ENCODE data around the gene PLEKHA4. TPM values are rescaled to one million over a fixed set of nuclear protein-coding genes. Genes with fewer than 3 reads are reported as not detected.
A peak's percentile ranks its signal among the peaks of the same experiment; 100 is the strongest.

Gene PLEKHA4
- polyA plus RNA-seq, 1 donor (not counting 4 experiments of a cell fraction or from before 2014, with no cell fraction given) = 1.8 TPM

- DNase-seq (ENCODE audit: low read depth, low spot score) (no peak), FAIRE-seq (no peak)
- TF ChIP-seq CTCF (optimal IDR thresholded peaks at IDR 0.05 in 1 of 3, IDR thresholded peaks at IDR 0.05 in 1 of 3, conservative IDR thresholded peaks at IDR 0.05 in 1 of 3; ENCODE audit: extremely low read depth in 1 of 3, insufficient read depth in 2 of 3, low read length in 3 of 3) (no peak), EZH2 (IDR thresholded peaks at IDR 0.05; ENCODE audit: low read length) (no peak)
- dilution Hi-C loops (cut with MboI; ENCODE audit: extremely low pct_ligation_motif_present, low sequenced_read_pairs) = loop anchor here (5.0 kb wide), 1 partner anchor 53 kb away; no protein-coding TSS in a partner anchor
- Histone ChIP-seq H3K27ac (ENCODE audit: control insufficient read depth, insufficient read depth, low read length) (no peak overlapping the region), H2AFZ (ENCODE audit: control insufficient read depth, low read length) (no peak overlapping the region), H3K36me3 (ENCODE audit: control insufficient read depth in 2 of 2, extremely low read depth in 1 of 2, insufficient read depth in 2 of 2, low read length in 2 of 2) (no peaks in the 10 kb centered on the region), H3K9me3 (ENCODE audit: control insufficient read depth, low read depth, low read length) (no peaks in the 10 kb centered on the region), H3K4me1 (ENCODE audit: control insufficient read depth, extremely low read depth, insufficient read depth, low read length) (peaks cover 15% of the 10 kb centered on the region), H4K20me1 (ENCODE audit: control insufficient read depth, extremely low read depth, insufficient read depth, low read length) (no peaks in the 10 kb centered on the region), H3K27me3 (ENCODE audit: control insufficient read depth, extremely low read depth, insufficient read depth, low read length) (no peaks in the 10 kb centered on the region), H3K4me2 (ENCODE audit: control insufficient read depth, extremely low read depth, insufficient read depth, low read depth, low read length) (peak overlapping the region; percentile 35), H3K4me3 (ENCODE audit: control insufficient read depth in 2 of 3, extremely low read depth in 1 of 3, insufficient read depth in 2 of 3, low read depth in 1 of 3, low read length in 3 of 3) (no peak overlapping the region), H3K9me1 (ENCODE audit: control insufficient read depth, extremely low read depth, insufficient read depth, low read length) (no peaks in the 10 kb centered on the region), H3K9ac (ENCODE audit: control insufficient read depth, extremely low read depth, insufficient read depth, low read length) (no peak overlapping the region), H3K79me2 (ENCODE audit: control insufficient read depth, insufficient read depth, low read length) (no peaks in the 10 kb centered on the region)
These were observed 69.5 kb downstream of the PLEKHA4 start for GRCh38 chr19:48798937-48799336.

- Histone ChIP-seq H3K79me2 (ENCODE audit: control insufficient read depth, insufficient read depth, low read length) (no peaks in the 10 kb centered on the region), H3K27ac (ENCODE audit: control insufficient read depth, insufficient read depth, low read length) (no peak overlapping the region), H3K4me1 (ENCODE audit: control insufficient read depth, extremely low read depth, insufficient read depth, low read length) (peaks cover 15% of the 10 kb centered on the region), H4K20me1 (ENCODE audit: control insufficient read depth, extremely low read depth, insufficient read depth, low read length) (no peaks in the 10 kb centered on the region), H3K4me3 (ENCODE audit: control insufficient read depth in 2 of 3, extremely low read depth in 1 of 3, insufficient read depth in 2 of 3, low read depth in 1 of 3, low read length in 3 of 3) (no peak overlapping the region), H3K9me1 (ENCODE audit: control insufficient read depth, extremely low read depth, insufficient read depth, low read length) (no peaks in the 10 kb centered on the region), H3K4me2 (ENCODE audit: control insufficient read depth, extremely low read depth, insufficient read depth, low read depth, low read length) (no peak overlapping the region), H3K9me3 (ENCODE audit: control insufficient read depth, low read depth, low read length) (no peaks in the 10 kb centered on the region), H3K27me3 (ENCODE audit: control insufficient read depth, extremely low read depth, insufficient read depth, low read length) (no peaks in the 10 kb centered on the region), H3K36me3 (ENCODE audit: control insufficient read depth in 2 of 2, extremely low read depth in 1 of 2, insufficient read depth in 2 of 2, low read length in 2 of 2) (no peaks in the 10 kb centered on the region), H3K9ac (ENCODE audit: control insufficient read depth, extremely low read depth, insufficient read depth, low read length) (no peak overlapping the region), H2AFZ (ENCODE audit: control insufficient read depth, low read length) (no peak overlapping the region)
- dilution Hi-C loops (cut with MboI; ENCODE audit: extremely low pct_ligation_motif_present, low sequenced_read_pairs) = loop anchor here (5.0 kb wide), 1 partner anchor 55 kb away; no protein-coding TSS in a partner anchor
- TF ChIP-seq CTCF (optimal IDR thresholded peaks at IDR 0.05 in 1 of 3, IDR thresholded peaks at IDR 0.05 in 1 of 3, conservative IDR thresholded peaks at IDR 0.05 in 1 of 3; ENCODE audit: extremely low read depth in 1 of 3, insufficient read depth in 2 of 3, low read length in 3 of 3) (no peak), EZH2 (IDR thresholded peaks at IDR 0.05; ENCODE audit: low read length) (no peak)
- DNase-seq (ENCODE audit: low read depth, low spot score) (no peak), FAIRE-seq (no peak)
These were observed 71.3 kb downstream of the PLEKHA4 start for GRCh38 chr19:48797103-48797502.
